ENCODE measurements around the gene TCF3. TPM values are rescaled to one million over a fixed set of nuclear protein-coding genes. Genes with fewer than 3 reads are reported as not detected.

The TCF3 gene
- total and polyA plus RNA-seq, 4 donors: 5.2 to 119 (median 12.8) TPM

DNA sequence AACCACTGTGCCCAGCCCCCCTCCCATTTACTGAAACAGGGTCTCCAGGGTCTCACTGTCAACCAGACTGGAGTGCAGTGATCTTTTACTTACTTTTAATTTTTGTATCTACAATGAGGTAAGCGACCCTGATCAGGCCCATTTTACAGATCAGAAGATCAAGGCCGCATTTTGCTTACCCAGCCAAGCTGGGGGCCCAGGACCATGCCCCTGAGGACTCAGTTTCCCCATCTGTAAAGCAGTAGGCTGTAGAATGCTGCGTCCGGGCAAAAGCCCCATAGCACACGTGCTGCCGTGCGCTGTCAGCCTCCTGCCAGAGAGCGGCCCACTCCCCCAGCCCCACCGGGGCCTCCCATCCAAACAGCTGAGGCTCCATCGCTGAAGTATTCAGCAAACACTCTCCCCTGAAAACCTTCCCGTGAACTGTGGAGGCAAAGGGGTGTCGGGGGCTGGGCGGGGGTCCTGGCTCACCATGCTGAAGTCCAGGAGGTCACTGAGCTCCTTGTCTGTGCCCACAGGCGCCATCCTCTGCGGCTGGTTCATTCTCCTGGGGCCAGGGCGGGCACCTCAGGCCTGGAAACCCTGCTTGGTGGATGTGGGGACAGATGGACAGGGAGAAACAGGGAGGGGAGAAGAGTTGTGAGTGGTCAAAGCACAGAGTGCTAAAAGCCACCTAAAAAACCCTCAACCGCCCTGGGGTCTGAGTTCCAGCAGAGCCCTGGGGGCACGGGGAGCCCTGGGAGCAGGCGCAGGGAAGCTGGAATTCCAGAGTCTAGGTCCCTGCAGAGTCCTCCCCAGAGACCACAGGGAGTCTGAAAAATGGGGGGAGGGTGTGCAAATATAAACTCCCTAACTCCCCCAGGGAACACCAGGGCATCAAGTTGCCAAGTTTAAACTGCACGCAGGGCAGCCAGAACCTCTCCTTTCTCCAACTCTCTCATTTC, 2.4 kb downstream of the TCF3 start:
- TF ChIP-seq, protein P1, sequence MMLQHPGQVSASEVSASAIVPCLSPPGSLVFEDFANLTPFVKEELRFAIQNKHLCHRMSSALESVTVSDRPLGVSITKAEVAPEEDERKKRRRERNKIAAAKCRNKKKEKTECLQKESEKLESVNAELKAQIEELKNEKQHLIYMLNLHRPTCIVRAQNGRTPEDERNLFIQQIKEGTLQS (IDR thresholded peaks at IDR 0.05): no peak
- TF ChIP-seq EGR1 (IDR thresholded peaks at IDR 0.05; ENCODE audit: low read depth in 2 of 2) (no peak), SP1 (IDR thresholded peaks at IDR 0.05) (no peak), JUND (IDR thresholded peaks at IDR 0.05) (no peak), RXRA (IDR thresholded peaks at IDR 0.05) (no peak), HNF4A (conservative IDR thresholded peaks at IDR 0.05) (no peak), HNF4G (IDR thresholded peaks at IDR 0.05) (no peak)
- TF ChIP-seq, protein P2, sequence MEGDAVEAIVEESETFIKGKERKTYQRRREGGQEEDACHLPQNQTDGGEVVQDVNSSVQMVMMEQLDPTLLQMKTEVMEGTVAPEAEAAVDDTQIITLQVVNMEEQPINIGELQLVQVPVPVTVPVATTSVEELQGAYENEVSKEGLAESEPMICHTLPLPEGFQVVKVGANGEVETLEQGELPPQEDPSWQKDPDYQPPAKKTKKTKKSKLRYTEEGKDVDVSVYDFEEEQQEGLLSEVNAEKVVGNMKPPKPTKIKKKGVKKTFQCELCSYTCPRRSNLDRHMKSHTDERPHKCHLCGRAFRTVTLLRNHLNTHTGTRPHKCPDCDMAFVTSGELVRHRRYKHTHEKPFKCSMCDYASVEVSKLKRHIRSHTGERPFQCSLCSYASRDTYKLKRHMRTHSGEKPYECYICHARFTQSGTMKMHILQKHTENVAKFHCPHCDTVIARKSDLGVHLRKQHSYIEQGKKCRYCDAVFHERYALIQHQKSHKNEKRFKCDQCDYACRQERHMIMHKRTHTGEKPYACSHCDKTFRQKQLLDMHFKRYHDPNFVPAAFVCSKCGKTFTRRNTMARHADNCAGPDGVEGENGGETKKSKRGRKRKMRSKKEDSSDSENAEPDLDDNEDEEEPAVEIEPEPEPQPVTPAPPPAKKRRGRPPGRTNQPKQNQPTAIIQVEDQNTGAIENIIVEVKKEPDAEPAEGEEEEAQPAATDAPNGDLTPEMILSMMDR (IDR thresholded peaks at IDR 0.05; ENCODE audit: low read depth, low read length, missing input control): no peak
- TF ChIP-seq, protein P3, sequence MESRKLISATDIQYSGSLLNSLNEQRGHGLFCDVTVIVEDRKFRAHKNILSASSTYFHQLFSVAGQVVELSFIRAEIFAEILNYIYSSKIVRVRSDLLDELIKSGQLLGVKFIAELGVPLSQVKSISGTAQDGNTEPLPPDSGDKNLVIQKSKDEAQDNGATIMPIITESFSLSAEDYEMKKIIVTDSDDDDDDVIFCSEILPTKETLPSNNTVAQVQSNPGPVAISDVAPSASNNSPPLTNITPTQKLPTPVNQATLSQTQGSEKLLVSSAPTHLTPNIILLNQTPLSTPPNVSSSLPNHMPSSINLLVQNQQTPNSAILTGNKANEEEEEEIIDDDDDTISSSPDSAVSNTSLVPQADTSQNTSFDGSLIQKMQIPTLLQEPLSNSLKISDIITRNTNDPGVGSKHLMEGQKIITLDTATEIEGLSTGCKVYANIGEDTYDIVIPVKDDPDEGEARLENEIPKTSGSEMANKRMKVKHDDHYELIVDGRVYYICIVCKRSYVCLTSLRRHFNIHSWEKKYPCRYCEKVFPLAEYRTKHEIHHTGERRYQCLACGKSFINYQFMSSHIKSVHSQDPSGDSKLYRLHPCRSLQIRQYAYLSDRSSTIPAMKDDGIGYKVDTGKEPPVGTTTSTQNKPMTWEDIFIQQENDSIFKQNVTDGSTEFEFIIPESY (IDR thresholded peaks at IDR 0.05): no peak
- H3K4me3 ChIP-seq (ENCODE audit: low read depth in 1 of 3, low read length in 3 of 3): no peak overlapping the region
- no peak for DNase-seq (ENCODE audit: low spot score)
- H3K4me1 ChIP-seq (ENCODE audit: control insufficient read depth in 4 of 4, insufficient read depth in 4 of 4, low read length in 3 of 4): peaks cover 3 to 8% (median 4%) of the 10 kb centered on the region in 4 donors
- H3K9me3 ChIP-seq (ENCODE audit: control insufficient read depth in 4 of 4, low read length in 3 of 4): no peaks in the 10 kb centered on the region
- no peak overlapping the region for H3K27ac ChIP-seq (ENCODE audit: low read depth in 1 of 2, low read length in 2 of 2)
- H3K27me3 ChIP-seq (ENCODE audit: control insufficient read depth in 4 of 4, insufficient read depth in 4 of 4, low read length in 3 of 4): no peaks in the 10 kb centered on the region
- H3K9ac ChIP-seq (ENCODE audit: low read depth in 1 of 2, low read length in 2 of 2): no peak overlapping the region
- WGBS: 95% methylated on average over 20 of the region's 20 CpGs
- peaks cover 0 to 4% (median 2%) of the 10 kb centered on the region in 4 donors for H3K36me3 ChIP-seq (ENCODE audit: control insufficient read depth in 4 of 4, insufficient read depth in 3 of 4, low read depth in 1 of 4, low read length in 3 of 4)

DNA sequence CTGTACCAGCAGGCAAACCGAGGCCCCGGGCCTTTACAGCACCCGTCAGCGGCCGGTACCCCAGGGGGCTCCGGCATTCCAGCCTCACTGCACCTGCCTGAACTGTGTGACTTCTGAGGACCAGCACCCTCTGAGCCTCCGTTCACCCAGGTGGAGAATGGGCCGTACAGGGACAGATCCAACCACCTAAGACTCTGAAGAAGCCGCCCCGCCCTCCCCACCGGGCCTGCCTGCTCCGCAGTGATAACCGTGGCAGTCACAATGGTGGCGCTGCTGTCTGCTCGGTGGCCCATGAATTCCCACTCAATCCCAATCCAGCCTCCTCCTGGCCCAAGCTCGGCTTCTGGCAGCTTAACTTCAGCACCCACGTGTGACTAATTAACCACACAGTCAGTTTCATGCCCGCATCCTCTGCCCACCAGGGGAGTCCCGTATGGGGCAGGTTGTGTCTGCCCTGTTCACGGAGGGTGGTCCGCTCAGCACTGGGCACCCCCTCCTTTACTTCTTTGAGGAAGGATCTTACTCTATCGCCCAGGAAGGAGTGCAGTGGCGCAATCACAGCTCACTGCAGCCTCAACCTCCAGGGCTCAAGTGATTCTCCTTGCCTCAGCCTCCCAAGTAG, 3.4 kb downstream of the TCF3 start:
- Histone ChIP-seq H3K4me1 (ENCODE audit: control insufficient read depth in 4 of 4, insufficient read depth in 4 of 4, low read length in 3 of 4) (peaks cover 3 to 8% (median 4%) of the 10 kb centered on the region in 4 donors), H3K27me3 (ENCODE audit: control insufficient read depth in 4 of 4, insufficient read depth in 4 of 4, low read length in 3 of 4) (no peaks in the 10 kb centered on the region), H3K36me3 (ENCODE audit: control insufficient read depth in 4 of 4, insufficient read depth in 3 of 4, low read depth in 1 of 4, low read length in 3 of 4) (peaks cover 0 to 6% (median 2%) of the 10 kb centered on the region in 4 donors), H3K9ac (ENCODE audit: low read depth in 1 of 2, low read length in 2 of 2) (no peak overlapping the region), H3K9me3 (ENCODE audit: control insufficient read depth in 4 of 4, low read length in 3 of 4) (no peaks in the 10 kb centered on the region), H3K27ac (ENCODE audit: low read depth in 1 of 2, low read length in 2 of 2) (no peak overlapping the region), H3K4me3 (ENCODE audit: low read depth in 1 of 3, low read length in 3 of 3) (no peak overlapping the region)
- peak; percentile 86 for DNase-seq (ENCODE audit: low spot score)
- WGBS: 92% methylated on average over 23 of the region's 23 CpGs
- TF ChIP-seq, protein P2 (IDR thresholded peaks at IDR 0.05; ENCODE audit: low read depth, low read length, missing input control): no peak
- TF ChIP-seq, protein P4, sequence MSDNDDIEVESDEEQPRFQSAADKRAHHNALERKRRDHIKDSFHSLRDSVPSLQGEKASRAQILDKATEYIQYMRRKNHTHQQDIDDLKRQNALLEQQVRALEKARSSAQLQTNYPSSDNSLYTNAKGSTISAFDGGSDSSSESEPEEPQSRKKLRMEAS (IDR thresholded peaks at IDR 0.05): no peak
- TF ChIP-seq RXRA (IDR thresholded peaks at IDR 0.05): no peak
- TF ChIP-seq RAD21 (IDR thresholded peaks at IDR 0.05): no peak
- TF ChIP-seq EGR1 (IDR thresholded peaks at IDR 0.05; ENCODE audit: low read depth in 2 of 2): no peak
- no peak for TF ChIP-seq GABPA (IDR thresholded peaks at IDR 0.05 in 1 of 2, conservative IDR thresholded peaks at IDR 0.05 in 1 of 2)
- TF ChIP-seq, protein P5, sequence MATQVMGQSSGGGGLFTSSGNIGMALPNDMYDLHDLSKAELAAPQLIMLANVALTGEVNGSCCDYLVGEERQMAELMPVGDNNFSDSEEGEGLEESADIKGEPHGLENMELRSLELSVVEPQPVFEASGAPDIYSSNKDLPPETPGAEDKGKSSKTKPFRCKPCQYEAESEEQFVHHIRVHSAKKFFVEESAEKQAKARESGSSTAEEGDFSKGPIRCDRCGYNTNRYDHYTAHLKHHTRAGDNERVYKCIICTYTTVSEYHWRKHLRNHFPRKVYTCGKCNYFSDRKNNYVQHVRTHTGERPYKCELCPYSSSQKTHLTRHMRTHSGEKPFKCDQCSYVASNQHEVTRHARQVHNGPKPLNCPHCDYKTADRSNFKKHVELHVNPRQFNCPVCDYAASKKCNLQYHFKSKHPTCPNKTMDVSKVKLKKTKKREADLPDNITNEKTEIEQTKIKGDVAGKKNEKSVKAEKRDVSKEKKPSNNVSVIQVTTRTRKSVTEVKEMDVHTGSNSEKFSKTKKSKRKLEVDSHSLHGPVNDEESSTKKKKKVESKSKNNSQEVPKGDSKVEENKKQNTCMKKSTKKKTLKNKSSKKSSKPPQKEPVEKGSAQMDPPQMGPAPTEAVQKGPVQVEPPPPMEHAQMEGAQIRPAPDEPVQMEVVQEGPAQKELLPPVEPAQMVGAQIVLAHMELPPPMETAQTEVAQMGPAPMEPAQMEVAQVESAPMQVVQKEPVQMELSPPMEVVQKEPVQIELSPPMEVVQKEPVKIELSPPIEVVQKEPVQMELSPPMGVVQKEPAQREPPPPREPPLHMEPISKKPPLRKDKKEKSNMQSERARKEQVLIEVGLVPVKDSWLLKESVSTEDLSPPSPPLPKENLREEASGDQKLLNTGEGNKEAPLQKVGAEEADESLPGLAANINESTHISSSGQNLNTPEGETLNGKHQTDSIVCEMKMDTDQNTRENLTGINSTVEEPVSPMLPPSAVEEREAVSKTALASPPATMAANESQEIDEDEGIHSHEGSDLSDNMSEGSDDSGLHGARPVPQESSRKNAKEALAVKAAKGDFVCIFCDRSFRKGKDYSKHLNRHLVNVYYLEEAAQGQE (IDR thresholded peaks at IDR 0.05): no peak
- TF ChIP-seq FOXA2 (IDR thresholded peaks at IDR 0.05): no peak
- TF ChIP-seq, protein P1 (IDR thresholded peaks at IDR 0.05): no peak
- no peak for TF ChIP-seq JUND (IDR thresholded peaks at IDR 0.05)
- TF ChIP-seq TAF1 (conservative IDR thresholded peaks at IDR 0.05): no peak
- TF ChIP-seq HNF4G (IDR thresholded peaks at IDR 0.05): no peak
- TF ChIP-seq, protein P3 (IDR thresholded peaks at IDR 0.05): no peak
